Measurements from ENCODE around the gene SGK2.
"Not testable (repeated sequence)": the region's sequence is repeated elsewhere in the genome, so short reads cannot be mapped to it uniquely, and the experiment has no call there.

Gene SGK2

GRCh38 chr20:43584448-43585136 is 25.8 kb downstream of the SGK2 start:
- POLR2A ChIA-PET, result no interaction called here
- CTCF ChIA-PET, result interaction anchor here (0.6 to 1.4 kb wide), 4 partner anchors 47 to 606 kb away, joined by 3 to 8 read pairs (median 4); no protein-coding TSS in a partner anchor

GRCh38 chr20:43586641-43587040 is 27.8 kb downstream of the SGK2 start:
- Histone ChIP-seq H3K4me1 (ENCODE audit: control insufficient read depth, insufficient read depth, low read length) (no peaks in the 10 kb centered on the region), H3K9me3 (ENCODE audit: control insufficient read depth, insufficient read depth, low read depth, low read length) (no peaks in the 10 kb centered on the region), H3K27ac (ENCODE audit: extremely low read depth, low read depth, low read length) (no peak overlapping the region), H3K4me3 (ENCODE audit: low read depth, low read length) (no peak overlapping the region), H3K36me3 (ENCODE audit: control insufficient read depth in 2 of 2, insufficient read depth in 1 of 2, low read length in 2 of 2) (no peaks in the 10 kb centered on the region)
- POLR2A ChIA-PET, result interaction anchor here (0.6 kb wide), 1 partner anchor 68 kb away, joined by 4 read pairs; no protein-coding TSS in a partner anchor
- CTCF ChIA-PET, result interaction anchor here (0.6 to 0.8 kb wide), 2 partner anchors 37 to 147 kb away, joined by 3 to 4 read pairs; no protein-coding TSS in a partner anchor
- TF ChIP-seq KLF17 (tag by site-specific recombination; IDR thresholded peaks at IDR 0.05) (no peak), CTCF (tag by site-specific recombination; IDR thresholded peaks at IDR 0.05) (no peak), ZNF701 (tag by site-specific recombination; IDR thresholded peaks at IDR 0.05) (no peak), ZBTB44 (tag by site-specific recombination; IDR thresholded peaks at IDR 0.05) (no peak), ZNF433 (tag by site-specific recombination; IDR thresholded peaks at IDR 0.05; ENCODE audit: low read depth) (no peak), ZNF488 (tag by site-specific recombination; IDR thresholded peaks at IDR 0.05) (no peak), SALL2 (tag by site-specific recombination; IDR thresholded peaks at IDR 0.05; ENCODE audit: borderline replicate concordance) (no peak), SETDB1 (IDR thresholded peaks at IDR 0.05; ENCODE audit: insufficient read length, low read length) (no peak), ZNF19 (tag by site-specific recombination; IDR thresholded peaks at IDR 0.05; ENCODE audit: low read depth) (no peak), ZNF423 (tag by site-specific recombination; IDR thresholded peaks at IDR 0.05) (no peak), ZNF645 (tag by site-specific recombination; IDR thresholded peaks at IDR 0.05) (no peak), ZNF549 (tag by site-specific recombination; IDR thresholded peaks at IDR 0.05) (no peak), ZNF768 (tag by site-specific recombination; IDR thresholded peaks at IDR 0.05) (no peak), ZSCAN23 (tag by site-specific recombination; IDR thresholded peaks at IDR 0.05) (no peak)

More at GRCh38 chr20:43584448-43585136, 25.8 kb downstream of the SGK2 start:
- Histone ChIP-seq H3K36me3 (ENCODE audit: control insufficient read depth in 2 of 2, insufficient read depth in 1 of 2, low read length in 2 of 2) (no peaks in the 10 kb centered on the region), H3K4me3 (ENCODE audit: low read depth, low read length) (no peak overlapping the region), H3K4me1 (ENCODE audit: control insufficient read depth, insufficient read depth, low read length) (no peaks in the 10 kb centered on the region), H3K9me3 (ENCODE audit: control insufficient read depth, insufficient read depth, low read depth, low read length) (no peaks in the 10 kb centered on the region), H3K27ac (ENCODE audit: extremely low read depth, low read depth, low read length) (no peak overlapping the region)
- TF ChIP-seq ZNF670 (tag by site-specific recombination; IDR thresholded peaks at IDR 0.05; ENCODE audit: low read depth), result no peak
- TF ChIP-seq BCL11B (tag by site-specific recombination; IDR thresholded peaks at IDR 0.05; ENCODE audit: low read depth), result no peak
- no peak for TF ChIP-seq ZNF175 (tag by site-specific recombination; IDR thresholded peaks at IDR 0.05)
- no peak for TF ChIP-seq ZBTB21 (tag by site-specific recombination; IDR thresholded peaks at IDR 0.05)
- TF ChIP-seq INSM2 (tag by site-specific recombination; IDR thresholded peaks at IDR 0.05), result no peak

GRCh38 chr20:43588526-43588925 is 29.7 kb downstream of the SGK2 start:
- POLR2A ChIA-PET; H3K36me3 ChIP-seq (ENCODE audit: control insufficient read depth in 2 of 2, insufficient read depth in 1 of 2, low read length in 2 of 2); H3K9me3 ChIP-seq (ENCODE audit: control insufficient read depth, insufficient read depth, low read depth, low read length); H3K4me1 ChIP-seq (ENCODE audit: control insufficient read depth, insufficient read depth, low read length); H3K27ac ChIP-seq (ENCODE audit: extremely low read depth, low read depth, low read length); CTCF ChIA-PET; H3K4me3 ChIP-seq (ENCODE audit: low read depth, low read length): not testable (repeated sequence)

Data from HEK293 (cell line).